GM23248 (cell line): ENCODE measurements around the gene PCDHA7.

Experiments used
- EZH2 ChIP-seq: fragments of 200-600 bp; sonication (generic); IDR thresholded peaks from 2 replicates; pipeline ENCODE4 v1.6.1; 2018; ENCODE audit warnings: antibody characterized with exemption, mild to moderate bottlenecking; ENCODE audit not compliant: insufficient read depth, poor library complexity, severe bottlenecking
- EZH2phosphoT487 ChIP-seq: fragments of 200-600 bp; sonication (generic); IDR thresholded peaks from 2 replicates; pipeline ENCODE4 v1.6.1; 2018; ENCODE audit warnings: antibody characterized with exemption, moderate library complexity, mild to moderate bottlenecking, low read depth; ENCODE audit not compliant: insufficient read depth

GRCh38 chr5:140791089-140791488 is 43.0 kb upstream of the PCDHA7 start:
- TF ChIP-seq EZH2 (no peak), EZH2phosphoT487 (no peak)
